Stimulated activated CD4-positive, alpha-beta T cell treated with anti-CD3 and anti-CD28 coated beads, Interleukin-2, amount 100 ng/mL, for 48 hours (primary cell): ENCODE measurements around the gene OST4.

Experiments
- DNase-seq, 2 donors: peaks; one replicate each; pipeline ENCODE4 v3.0.0-alpha.2; 2020

The OST4 gene

GRCh38 chr2:27023740-27024139 lies 47.7 kb downstream of the OST4 start:
- DNase-seq, result no peak

- no peak for DNase-seq
These were observed 50.0 kb downstream of the OST4 start for GRCh38 chr2:27021253-27022049.
